H54 (cell line): ENCODE results near the gene SRD5A3.

Experiments used
- DNase-seq: peaks from one replicate; pipeline ENCODE4 v3.0.0; 2011; ENCODE audit warnings: low spot score, mixed read lengths; ENCODE audit not compliant: insufficient read length
- FAIRE-seq: peaks from 3 replicates; lab custom pipeline; 2011; peaks lifted over from hg19 to GRCh38; lab: Jason Lieb, UNC
- POLR2A ChIP-seq: IDR thresholded peaks from 2 replicates; pipeline ENCODE4 v1.6.1; 2011; ENCODE audit warnings: low read depth, mild to moderate bottlenecking, low read length

Gene SRD5A3

GRCh38 chr4:55373461-55373860 is 27.4 kb downstream of the SRD5A3 start:
- FAIRE-seq: no peak
- DNase-seq: no peak
- no peak for TF ChIP-seq POLR2A

- no peak for FAIRE-seq
- DNase-seq: no peak
- TF ChIP-seq POLR2A: no peak
Observed at GRCh38 chr4:55376698-55377097, 30.7 kb downstream of the SRD5A3 start.

- FAIRE-seq (peak; percentile 6), DNase-seq (no peak)
- TF ChIP-seq POLR2A: no peak
Observed at GRCh38 chr4:55378617-55379467, 32.8 kb downstream of the SRD5A3 start.

DNA sequence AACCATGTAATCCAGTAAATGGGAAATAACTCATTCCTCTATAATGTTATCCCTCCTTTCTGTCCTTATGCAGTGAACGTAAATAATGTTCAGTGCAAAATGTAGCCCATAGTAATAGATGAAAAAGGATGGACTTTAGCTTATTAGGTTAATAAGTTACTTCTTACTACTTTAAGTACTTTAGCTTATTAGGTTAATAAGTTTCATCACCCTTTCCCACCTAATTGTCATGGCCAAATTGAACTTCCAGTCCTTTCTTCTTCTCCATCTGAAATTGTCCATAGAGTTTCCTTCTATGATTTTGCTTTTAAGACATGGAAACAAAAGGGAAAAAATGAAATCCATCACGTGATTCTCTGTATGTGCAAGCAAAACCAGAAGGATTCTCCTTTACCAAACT is 34.5 kb downstream of the SRD5A3 start:
- FAIRE-seq (no peak), DNase-seq (no peak)
- TF ChIP-seq POLR2A: no peak

DNA sequence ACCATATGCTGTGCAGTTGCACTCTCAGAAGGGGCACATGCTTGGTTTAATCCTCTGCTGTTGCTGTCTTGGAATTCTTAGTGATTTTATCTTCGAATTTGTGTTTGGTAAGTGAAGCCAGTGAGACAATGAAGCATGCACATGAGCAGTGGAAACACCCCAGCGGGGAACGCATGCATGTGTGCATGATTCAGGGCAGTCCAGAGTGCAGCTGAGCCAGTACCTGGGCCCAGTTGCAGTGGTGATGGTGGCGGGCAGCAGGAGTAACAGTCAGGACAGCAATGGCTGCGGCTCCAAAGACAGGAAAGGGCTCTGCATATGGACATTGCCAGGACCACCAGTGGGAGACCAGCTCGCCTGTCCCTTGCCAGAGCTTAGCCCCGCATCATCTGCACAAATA is 35.5 kb downstream of the SRD5A3 start:
- FAIRE-seq: no peak
- no peak for TF ChIP-seq POLR2A
- no peak for DNase-seq

DNA sequence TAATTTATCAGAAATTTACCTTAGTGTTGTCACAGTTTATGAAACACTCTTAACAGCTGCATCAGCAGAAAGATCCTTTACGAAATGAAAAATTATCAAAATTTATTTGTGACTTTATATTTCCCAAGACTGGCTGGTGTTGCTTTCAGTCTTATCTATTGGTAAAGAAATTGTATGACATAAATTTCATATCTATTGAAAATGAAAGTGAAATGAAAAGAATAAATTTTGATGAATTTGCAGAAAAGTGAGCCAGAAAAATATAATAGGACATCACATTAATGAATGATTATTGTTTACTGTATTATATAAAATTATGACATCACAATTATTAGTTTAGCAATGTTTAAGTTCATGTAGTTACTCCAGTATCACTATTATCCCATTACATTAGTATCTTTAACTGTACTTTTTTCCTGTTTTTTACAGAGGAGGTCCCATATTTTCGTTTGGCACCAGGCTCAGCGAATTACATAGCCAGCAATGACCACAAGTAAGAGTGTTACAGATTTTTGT is 36.5 kb downstream of the SRD5A3 start:
- TF ChIP-seq POLR2A: no peak
- DNase-seq (no peak), FAIRE-seq (no peak)

DNA sequence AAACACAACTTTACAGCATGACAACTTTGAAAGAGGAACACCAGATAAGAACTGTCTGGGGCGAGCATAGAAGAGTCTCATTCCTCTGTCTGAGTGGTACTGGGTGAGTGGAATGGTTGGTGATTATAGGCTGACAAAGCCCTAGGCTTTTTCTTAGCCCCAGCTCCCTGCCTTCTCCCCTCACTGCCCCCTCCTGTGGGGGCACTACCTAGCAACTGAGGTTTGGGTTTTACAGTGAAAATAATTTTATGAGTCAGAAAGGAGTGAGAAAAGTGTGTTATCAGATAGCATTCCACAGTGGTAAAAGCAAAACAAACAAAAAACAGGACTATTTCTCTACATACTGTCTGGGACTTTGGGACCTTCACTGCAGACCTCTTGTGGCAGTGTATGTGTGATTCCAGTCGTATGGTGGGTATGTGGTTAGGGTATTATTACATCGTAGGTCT is 39.2 kb downstream of the SRD5A3 start:
- FAIRE-seq (no peak), DNase-seq (no peak)
- no peak for TF ChIP-seq POLR2A

GRCh38 chr4:55386073-55386472 is 40.0 kb downstream of the SRD5A3 start:
- peak; percentile 20 for FAIRE-seq
- DNase-seq: no peak

DNA sequence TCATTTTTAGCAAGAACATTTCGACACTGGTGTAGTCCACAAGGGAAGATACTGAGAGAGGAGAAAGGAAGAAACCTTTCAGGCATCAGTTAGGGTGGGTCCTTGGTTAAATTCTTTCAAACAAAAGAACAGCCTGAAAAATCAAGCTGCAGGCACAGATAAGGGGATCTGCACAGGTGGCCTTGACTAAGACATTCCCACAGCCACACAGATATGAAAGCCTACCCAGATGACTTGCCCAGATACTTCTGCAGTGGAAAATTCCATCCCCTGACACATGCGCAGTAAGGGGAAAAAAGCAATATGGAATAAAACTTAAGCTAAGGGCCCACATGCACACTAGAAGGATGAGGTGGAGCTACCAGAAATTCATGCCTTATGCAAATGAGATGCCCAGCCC is 40.8 kb downstream of the SRD5A3 start:
- FAIRE-seq (no peak), DNase-seq (no peak)
- no peak for TF ChIP-seq POLR2A

More at GRCh38 chr4:55386073-55386472, 40.0 kb downstream of the SRD5A3 start:
- TF ChIP-seq POLR2A: no peak

DNA sequence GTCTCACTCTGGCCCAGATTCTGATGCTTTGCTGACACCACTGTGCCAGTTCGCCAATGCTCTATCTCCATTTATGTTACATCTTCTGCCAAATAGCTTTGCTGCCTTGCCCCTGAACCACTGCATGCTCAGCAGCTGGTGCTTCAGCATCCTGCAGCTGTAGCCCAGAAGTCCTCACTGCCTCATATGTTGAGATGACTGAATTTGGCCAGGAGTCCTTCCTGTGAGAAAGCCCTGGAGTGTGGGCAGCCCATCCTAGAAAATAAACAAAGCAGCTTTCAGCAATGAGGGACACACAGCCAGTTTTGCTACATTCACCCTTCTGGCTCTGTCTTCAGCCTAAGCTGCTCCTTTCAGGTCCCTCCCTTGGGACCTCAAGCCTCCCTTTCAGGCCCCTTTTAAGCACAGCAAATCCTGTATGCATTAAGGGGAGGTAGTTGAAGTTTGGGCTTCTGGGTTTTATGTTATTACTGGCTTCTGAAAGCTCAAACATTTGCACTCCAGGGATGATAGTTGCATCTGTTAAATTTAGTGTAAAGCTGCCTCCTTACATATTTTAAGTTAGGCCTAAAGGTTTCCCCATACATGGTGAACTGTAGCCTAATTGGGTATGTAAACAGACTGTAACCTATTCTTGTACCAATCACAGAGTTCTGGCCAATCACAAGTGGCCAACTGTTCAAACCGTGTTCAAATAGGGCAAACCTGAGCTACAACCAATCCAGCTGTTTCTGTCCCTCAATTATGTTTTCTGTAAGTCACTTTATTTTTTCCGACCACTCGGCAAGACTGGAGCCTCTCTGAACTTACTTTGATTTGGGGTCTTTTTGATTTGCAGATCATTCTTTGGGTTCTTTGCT is 47.6 kb downstream of the SRD5A3 start:
- DNase-seq (no peak), FAIRE-seq (no peak)
- no peak for TF ChIP-seq POLR2A

DNA sequence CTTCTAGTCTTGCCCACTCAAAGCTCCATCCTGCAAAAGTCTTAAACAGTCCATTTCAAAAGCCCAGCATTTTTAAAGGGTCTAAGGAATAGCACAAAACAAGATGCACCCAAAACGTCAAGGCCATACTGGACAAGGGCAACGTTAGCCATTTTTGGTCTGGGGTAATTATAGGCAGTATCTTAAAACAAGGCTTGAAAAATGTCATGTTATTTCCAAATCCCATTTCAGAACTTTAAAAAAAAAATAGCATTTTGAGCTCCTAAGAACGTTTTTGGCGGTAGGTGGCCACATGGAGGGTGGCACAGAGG is 49.1 kb downstream of the SRD5A3 start:
- FAIRE-seq: no peak
- DNase-seq: no peak
- TF ChIP-seq POLR2A: no peak

DNA sequence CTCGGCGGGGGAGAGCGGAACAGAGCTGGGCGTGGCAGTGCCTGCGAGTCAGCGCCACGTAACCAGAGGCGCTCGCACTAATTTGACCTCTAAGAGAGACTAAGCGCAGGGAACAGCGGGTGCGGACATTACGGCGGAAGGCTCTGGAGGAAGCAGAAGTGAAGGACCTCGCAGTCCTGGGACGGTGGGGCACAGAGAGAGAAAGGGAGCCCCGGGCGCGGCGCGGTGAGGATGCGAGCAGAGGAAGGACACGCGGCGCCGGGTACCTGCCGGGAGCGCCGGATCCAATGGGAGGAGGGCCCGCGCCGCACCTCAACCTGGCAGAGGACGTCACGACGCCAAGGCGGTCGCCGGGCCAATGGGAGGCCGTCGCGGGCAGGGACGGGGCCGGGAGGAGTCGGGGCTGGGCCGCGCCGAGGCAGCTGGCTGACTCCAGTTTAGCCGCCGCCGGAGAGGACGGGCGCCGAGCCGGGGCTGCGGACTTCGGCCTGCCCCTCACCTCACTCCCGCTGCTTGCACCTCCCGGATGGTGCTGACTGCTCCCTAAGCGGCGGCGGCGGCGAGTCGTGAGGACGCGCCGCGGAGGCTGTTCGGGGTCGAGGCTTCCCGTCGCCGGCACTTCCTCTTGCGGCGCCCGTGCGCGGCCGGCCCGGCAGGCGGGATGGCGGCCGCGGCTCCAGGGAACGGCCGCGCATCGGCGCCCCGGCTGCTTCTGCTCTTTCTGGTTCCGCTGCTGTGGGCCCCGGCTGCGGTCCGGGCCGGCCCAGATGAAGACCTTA is 49.7 kb downstream of the SRD5A3 start, which contains the start of gene TMEM165:
TMEM165 (plus strand) TSS at position 429 of the 779 bp plus-strand sequence; CDS start at position 662, 233 bp downstream.
- FAIRE-seq (no peak), DNase-seq (peak; percentile 45)
- peak; percentile 94 for TF ChIP-seq POLR2A

DNA sequence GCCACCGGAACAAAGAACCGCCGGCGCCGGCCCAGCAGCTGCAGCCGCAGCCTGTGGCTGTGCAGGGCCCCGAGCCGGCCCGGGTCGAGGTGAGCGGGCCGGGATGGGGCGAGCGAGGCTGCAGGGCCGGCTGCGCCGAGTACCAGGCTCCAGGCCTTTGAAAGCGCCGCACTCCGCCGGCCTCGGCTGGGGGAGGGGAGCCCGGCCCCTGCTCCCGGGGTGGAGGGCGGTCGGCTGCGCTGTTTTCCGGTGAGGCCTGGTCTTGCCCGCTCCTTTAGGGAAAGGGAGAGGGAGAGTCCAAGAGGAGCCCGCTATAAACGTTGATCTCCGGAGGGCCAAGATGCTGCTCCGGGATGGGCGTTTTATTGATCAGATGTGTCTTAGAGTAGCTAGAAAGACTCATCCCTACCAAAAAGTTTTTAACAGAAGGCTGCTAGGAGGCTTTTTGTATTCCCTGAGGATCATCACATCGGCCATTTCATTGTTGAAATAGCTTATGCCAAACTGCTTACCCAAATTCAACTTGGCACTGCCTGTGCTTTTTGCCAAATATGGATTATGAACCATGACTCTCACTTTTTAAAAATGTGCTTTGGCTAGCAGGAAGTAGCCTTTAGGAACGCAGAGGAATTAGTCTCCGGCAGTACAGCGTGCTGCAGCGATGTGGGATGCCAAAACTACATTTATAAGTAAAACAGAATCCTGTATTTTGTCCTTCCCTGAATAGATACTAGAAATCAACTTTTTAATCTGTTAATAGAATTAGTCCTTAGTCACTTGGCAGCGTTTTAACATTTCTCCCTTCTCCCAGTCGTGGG is 50.5 kb downstream of the SRD5A3 start:
- TF ChIP-seq POLR2A: no peak
- DNase-seq: no peak
- FAIRE-seq: no peak

DNA sequence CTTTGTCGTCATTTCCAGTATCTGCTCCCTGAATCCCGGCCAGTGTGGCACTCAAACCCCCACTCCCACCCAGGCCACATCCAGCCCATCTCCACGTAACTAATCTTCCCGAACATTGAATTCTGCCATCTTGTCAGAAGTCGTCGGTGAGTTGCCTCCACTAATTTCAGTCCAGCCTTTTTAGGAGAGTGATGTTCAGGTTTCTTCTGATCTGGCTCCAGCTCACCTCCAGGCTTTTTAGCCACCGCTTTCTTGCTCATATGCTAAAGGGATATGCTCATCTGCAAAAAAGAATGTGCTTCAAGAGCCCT is 51.0 kb downstream of the SRD5A3 start:
- DNase-seq: no peak
- no peak for TF ChIP-seq POLR2A
- FAIRE-seq: no peak
